HCT116 (cell line): ENCODE results near the gene NPR1. TPM values are rescaled to one million over a fixed set of nuclear protein-coding genes. Genes with fewer than 3 reads are reported as not detected.

Experiments
- ATAC-seq: fragments of 200-7000 bp; cut with Tn5 transposase; 2 replicates; pipeline ENCODE4 v1.9.1; 2020; ENCODE audit warnings: mild to moderate bottlenecking, moderate library complexity
- BruUV-seq: library from RNA; stranded (reverse); fragments of 400-500 nt; replicated peaks from 2 replicates; lab custom pipeline; 2021; lab: Mats Ljungman, UMichigan
- CTCF ChIA-PET: fragments of 300-600 bp; sonication (Branson Sonifier 250); formaldehyde crosslinking; loops from one replicate; lab custom pipeline; 2021; ENCODE audit warnings: antibody characterized with exemption; lab: Charles Lee
- POLR2A ChIA-PET: fragments of 300-600, 350-600 bp; sonication (Branson Sonifier 250); formaldehyde crosslinking; loops from one replicate; lab custom pipeline; 2021; ENCODE audit warnings: antibody characterized with exemption; lab: Charles Lee
- RAD21 ChIA-PET, 2 experiments: fragments of 300-600 bp; sonication (Branson Sonifier 250); formaldehyde crosslinking; loops; one replicate each; lab custom pipeline; 2023; ENCODE audit warnings: low total read pairs in 2 of 2; ENCODE audit not compliant: uncharacterized antibody in 2 of 2, unreplicated experiment in 2 of 2, low non-redundant PET in 1 of 2; lab: Charles Lee
- DNase-seq: peaks from one replicate; pipeline ENCODE4 v3.0.0-alpha.2; 2010; ENCODE audit warnings: low read depth, low spot score
- H2AFZ ChIP-seq: fragments of 200-600 bp; shearing (Covaris generic), sonication (generic); 2 replicates; pipeline ENCODE4 v1.6.1; 2017; ENCODE audit warnings: low read depth, mixed run types, mixed read lengths, antibody characterized with exemption, low read length; ENCODE audit not compliant: poor library complexity, severe bottlenecking
- H3K27ac ChIP-seq: 2 replicates; pipeline ENCODE4 v1.5.1; 2012; ENCODE audit warnings: low read depth, low read length
- H3K27me3 ChIP-seq: fragments of 200-600 bp; sonication (generic); 2 replicates; pipeline ENCODE4 v1.6.1; 2016; ENCODE audit warnings: mixed run types, low read length, mixed read lengths; ENCODE audit not compliant: insufficient read depth
- H3K36me3 ChIP-seq, 2 experiments: fragments of 200-500 bp in 1 of 2; fragments of 200-600 bp in 1 of 2; sonication (Bioruptor generic) in 1 of 2; sonication (generic) in 1 of 2; 2 replicates each; pipeline versions ENCODE4 v1.5.1 to v1.6.1; 2014 to 2016; ENCODE audit warnings: low read length in 2 of 2, inconsistent platforms in 1 of 2, mixed read lengths in 1 of 2, mixed run types in 1 of 2; ENCODE audit not compliant: insufficient read depth in 2 of 2, control insufficient read depth in 1 of 2
- H3K4me1 ChIP-seq, 2 experiments: fragments of 200-600 bp in 1 of 2; sonication (generic) in 1 of 2; 2 replicates each; pipeline versions ENCODE4 v1.5.1 to v1.6.1; 2012 to 2017; ENCODE audit warnings: low read length in 2 of 2, inconsistent platforms in 1 of 2, mild to moderate bottlenecking in 1 of 2, mixed read lengths in 1 of 2, mixed run types in 1 of 2, moderate library complexity in 1 of 2; ENCODE audit not compliant: insufficient read depth in 2 of 2, control insufficient read depth in 1 of 2
- H3K4me2 ChIP-seq: fragments of 200-600 bp; sonication (generic); 2 replicates; pipeline ENCODE4 v1.6.1; 2017; ENCODE audit warnings: mixed run types, low read length, mixed read lengths
- H3K4me3 ChIP-seq, 2 experiments: fragments of 200-600 bp in 1 of 2; sonication (generic) in 1 of 2; replicated peaks in 1 of 2; 2 replicates each; pipeline ENCODE4 v1.5.1; 2011 to 2016; ENCODE audit warnings: low read length in 2 of 2, control low read depth in 1 of 2, low read depth in 1 of 2, mild to moderate bottlenecking in 1 of 2, mixed read lengths in 1 of 2, mixed run types in 1 of 2
- H3K79me2 ChIP-seq: fragments of 200-600 bp; sonication (generic); 2 replicates; pipeline ENCODE4 v1.6.1; 2017; ENCODE audit warnings: mild to moderate bottlenecking, mixed run types, low read length, moderate library complexity, mixed read lengths; ENCODE audit not compliant: insufficient read depth
- H3K9ac ChIP-seq: fragments of 200-600 bp; sonication (generic); 2 replicates; pipeline ENCODE4 v1.6.1; 2016; ENCODE audit warnings: low read length, mixed read lengths
- H3K9me2 ChIP-seq: fragments of 200-600 bp; sonication (generic), shearing (Covaris generic); 2 replicates; pipeline ENCODE4 v1.6.1; 2017; ENCODE audit warnings: mixed run types, mild to moderate bottlenecking, moderate library complexity; ENCODE audit not compliant: insufficient read depth
- H3K9me3 ChIP-seq, 2 experiments: fragments of 200-500 bp in 1 of 2; fragments of 200-600 bp in 1 of 2; sonication (Bioruptor generic) in 1 of 2; sonication (generic) in 1 of 2; 2 replicates each; pipeline ENCODE4 v1.6.1; 2014 to 2017; ENCODE audit warnings: low read length in 2 of 2, mixed read lengths in 2 of 2, inconsistent platforms in 1 of 2, low read depth in 1 of 2, mild to moderate bottlenecking in 1 of 2, mixed run types in 1 of 2, moderate library complexity in 1 of 2; ENCODE audit not compliant: control insufficient read depth in 1 of 2, insufficient read depth in 1 of 2
- H4K20me1 ChIP-seq: fragments of 200-600 bp; sonication (generic), shearing (Covaris generic); 2 replicates; pipeline ENCODE4 v1.6.1; 2017; ENCODE audit warnings: mixed run types, mild to moderate bottlenecking, moderate library complexity; ENCODE audit not compliant: insufficient read depth
- CEBPB ChIP-seq: IDR thresholded peaks from 2 replicates; pipeline ENCODE4 v1.6.1; 2012; ENCODE audit warnings: low read depth
- ELF1 ChIP-seq: IDR thresholded peaks from 2 replicates; pipeline ENCODE4 v1.6.1; 2012; ENCODE audit warnings: low read depth, borderline replicate concordance
- EZH2 ChIP-seq: fragments of 200-600 bp; sonication (generic); IDR thresholded peaks from 2 replicates; pipeline ENCODE4 v1.6.1; 2017; ENCODE audit warnings: antibody characterized with exemption, mixed run types
- FOSL1 ChIP-seq: IDR thresholded peaks from 2 replicates; pipeline ENCODE4 v1.6.1; 2012; ENCODE audit warnings: low read depth
- JUND ChIP-seq: IDR thresholded peaks from 2 replicates; pipeline ENCODE4 v1.6.1; 2012
- POLR2A ChIP-seq: IDR thresholded peaks from 2 replicates; pipeline ENCODE4 v1.7.0; 2011; ENCODE audit warnings: borderline replicate concordance; ENCODE audit not compliant: insufficient read depth, insufficient read length; ENCODE audit errors: extremely low read depth
- POLR2AphosphoS5 ChIP-seq: IDR thresholded peaks from 2 replicates; pipeline ENCODE4 v1.6.1; 2011; ENCODE audit warnings: mild to moderate bottlenecking, low read depth, low read length, moderate library complexity
- SIN3A ChIP-seq: IDR thresholded peaks from 2 replicates; pipeline ENCODE4 v1.6.1; 2012; ENCODE audit warnings: low read depth
- SRF ChIP-seq: IDR thresholded peaks from 2 replicates; pipeline ENCODE4 v1.6.1; 2012; ENCODE audit warnings: low read depth
- YY1 ChIP-seq: IDR thresholded peaks from 2 replicates; pipeline ENCODE4 v1.6.1; 2011; ENCODE audit warnings: low read length, low read depth, moderate library complexity, mild to moderate bottlenecking; ENCODE audit not compliant: insufficient replicate concordance; ENCODE audit errors: extremely low read depth
- intact Hi-C: fragments of 100-400 bp; cut with micrococcal nuclease; formaldehyde crosslinking; loops from 2 replicates; pipeline ENCODE4 v1.10.0; 2022
- total RNA-seq: library from RNA; stranded (reverse); gene quantifications from one replicate; pipeline ENCODE4 v1.2.1, GENCODE V29; 2021; ENCODE audit not compliant: unreplicated experiment
- TF ChIP-seq, protein P1 (sequence below): IDR thresholded peaks from 2 replicates; pipeline ENCODE4 v1.6.1; 2012
- TF ChIP-seq, protein P2 (sequence below): IDR thresholded peaks from 2 replicates; pipeline ENCODE4 v1.6.1; 2012; ENCODE audit warnings: low read depth

Gene NPR1
- total RNA-seq, 1 experiment from 2014 or later = 0.07 TPM

DNA sequence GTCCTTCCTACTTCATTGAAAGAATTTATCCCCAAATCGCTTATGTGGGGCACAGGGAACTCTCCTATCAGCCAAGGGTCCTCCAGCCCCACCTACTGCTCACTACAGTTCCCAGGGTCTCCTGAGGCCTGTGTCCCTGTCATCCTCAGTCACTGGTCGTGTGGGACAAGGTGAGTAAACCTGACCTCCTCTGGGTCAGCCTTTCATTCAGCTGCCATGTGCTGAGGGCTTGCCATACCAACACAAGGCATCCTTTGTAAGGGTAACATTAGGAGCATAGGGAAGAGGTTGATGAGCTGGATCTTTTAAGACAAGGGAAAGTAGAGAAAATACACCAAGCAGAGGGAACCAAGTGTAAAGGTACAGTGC is 31.2 kb upstream of the NPR1 start:
- no peaks in the 10 kb centered on the region for H3K27me3 ChIP-seq
- no TSS peak for BruUV-seq
- 0 out of 2 replicates have a peak, but pooled peaks have one; percentile 43 for TF ChIP-seq POLR2AphosphoS5
- TF ChIP-seq CEBPB = no peak
- no peak for TF ChIP-seq FOSL1
- TF ChIP-seq ELF1 = no peak
- no peak for TF ChIP-seq YY1
- peak; percentile 43 for TF ChIP-seq JUND
- peak; percentile 18 for TF ChIP-seq POLR2A

DNA sequence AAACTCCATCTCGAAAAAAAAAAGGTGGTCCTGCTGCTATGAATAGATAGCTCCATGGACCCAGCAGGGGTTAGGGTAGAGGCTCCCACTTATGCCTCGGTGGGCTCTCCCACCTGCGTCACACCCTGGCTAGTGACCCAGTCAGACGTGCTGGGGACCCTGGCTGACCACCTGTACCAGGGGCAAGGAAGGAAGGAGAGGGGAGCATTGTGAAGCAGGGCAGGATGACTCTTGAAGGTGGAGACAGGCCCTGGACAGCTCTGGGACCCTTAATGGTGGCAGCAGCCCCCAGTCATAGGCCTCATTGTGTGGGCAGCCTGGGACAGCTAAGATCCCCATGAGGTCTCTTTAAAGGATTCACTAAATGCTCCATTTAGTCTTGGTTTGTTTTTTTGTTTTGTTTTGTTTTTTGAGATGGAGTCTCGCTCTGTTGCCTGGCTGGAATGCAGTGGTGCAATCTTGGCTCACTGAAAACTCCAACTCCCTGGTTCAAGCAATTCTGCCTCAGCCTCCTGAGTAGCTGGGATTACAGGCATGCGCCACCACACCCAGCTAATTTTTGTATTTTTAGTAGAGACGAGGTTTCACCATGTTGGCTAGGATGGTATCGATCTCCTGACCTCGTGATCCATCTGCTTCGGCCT is 30.4 kb upstream of the NPR1 start:
- DNase-seq = no peak
- peaks cover 0 to 8% of the 10 kb centered on the region in 2 experiments; a peak in 2 of 4 replicates for H3K4me1 ChIP-seq
- H3K4me2 ChIP-seq = no peak overlapping the region
- ChIA-PET RAD21 (no interaction called here), CTCF (interaction anchor here (1.5 to 1.6 kb wide), 2 partner anchors 75 to 137 kb away, joined by 4 to 7 read pairs; no protein-coding TSS in a partner anchor), POLR2A (interaction anchor here (2.8 kb wide), 1 partner anchor 14 kb away, joined by 12 read pairs; the partner anchor contains the start of gene CHTOP)
- peaks cover 28 to 31% of the 10 kb centered on the region in 2 experiments for H3K36me3 ChIP-seq
- H3K27me3 ChIP-seq = no peaks in the 10 kb centered on the region
- no peak overlapping the region for H3K27ac ChIP-seq
- TF ChIP-seq FOSL1 = no peak
- no peak for TF ChIP-seq SRF
- TF ChIP-seq ELF1 = no peak
- TF ChIP-seq, protein P1, sequence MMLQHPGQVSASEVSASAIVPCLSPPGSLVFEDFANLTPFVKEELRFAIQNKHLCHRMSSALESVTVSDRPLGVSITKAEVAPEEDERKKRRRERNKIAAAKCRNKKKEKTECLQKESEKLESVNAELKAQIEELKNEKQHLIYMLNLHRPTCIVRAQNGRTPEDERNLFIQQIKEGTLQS = no peak
- TF ChIP-seq CEBPB = no peak
- TF ChIP-seq POLR2AphosphoS5 = peak; percentile 49; the same call in 1 of the 2 replicates
- TF ChIP-seq, protein P2, sequence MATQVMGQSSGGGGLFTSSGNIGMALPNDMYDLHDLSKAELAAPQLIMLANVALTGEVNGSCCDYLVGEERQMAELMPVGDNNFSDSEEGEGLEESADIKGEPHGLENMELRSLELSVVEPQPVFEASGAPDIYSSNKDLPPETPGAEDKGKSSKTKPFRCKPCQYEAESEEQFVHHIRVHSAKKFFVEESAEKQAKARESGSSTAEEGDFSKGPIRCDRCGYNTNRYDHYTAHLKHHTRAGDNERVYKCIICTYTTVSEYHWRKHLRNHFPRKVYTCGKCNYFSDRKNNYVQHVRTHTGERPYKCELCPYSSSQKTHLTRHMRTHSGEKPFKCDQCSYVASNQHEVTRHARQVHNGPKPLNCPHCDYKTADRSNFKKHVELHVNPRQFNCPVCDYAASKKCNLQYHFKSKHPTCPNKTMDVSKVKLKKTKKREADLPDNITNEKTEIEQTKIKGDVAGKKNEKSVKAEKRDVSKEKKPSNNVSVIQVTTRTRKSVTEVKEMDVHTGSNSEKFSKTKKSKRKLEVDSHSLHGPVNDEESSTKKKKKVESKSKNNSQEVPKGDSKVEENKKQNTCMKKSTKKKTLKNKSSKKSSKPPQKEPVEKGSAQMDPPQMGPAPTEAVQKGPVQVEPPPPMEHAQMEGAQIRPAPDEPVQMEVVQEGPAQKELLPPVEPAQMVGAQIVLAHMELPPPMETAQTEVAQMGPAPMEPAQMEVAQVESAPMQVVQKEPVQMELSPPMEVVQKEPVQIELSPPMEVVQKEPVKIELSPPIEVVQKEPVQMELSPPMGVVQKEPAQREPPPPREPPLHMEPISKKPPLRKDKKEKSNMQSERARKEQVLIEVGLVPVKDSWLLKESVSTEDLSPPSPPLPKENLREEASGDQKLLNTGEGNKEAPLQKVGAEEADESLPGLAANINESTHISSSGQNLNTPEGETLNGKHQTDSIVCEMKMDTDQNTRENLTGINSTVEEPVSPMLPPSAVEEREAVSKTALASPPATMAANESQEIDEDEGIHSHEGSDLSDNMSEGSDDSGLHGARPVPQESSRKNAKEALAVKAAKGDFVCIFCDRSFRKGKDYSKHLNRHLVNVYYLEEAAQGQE = no peak
- no peak for TF ChIP-seq EZH2
- no peak for TF ChIP-seq SIN3A
- intact Hi-C loops = no loop called here
- peaks cover 20% of the 10 kb centered on the region; the same call in 1 of the 2 replicates for H3K79me2 ChIP-seq
- H3K9me3 ChIP-seq = no peaks in the 10 kb centered on the region
- ATAC-seq = peak; percentile 21
- no peaks in the 10 kb centered on the region for H3K9me2 ChIP-seq
- no peak overlapping the region for H2AFZ ChIP-seq
- no peak overlapping the region for H3K4me3 ChIP-seq
- peaks cover 6% of the 10 kb centered on the region; the same call in 1 of the 2 replicates for H4K20me1 ChIP-seq
- no peak overlapping the region for H3K9ac ChIP-seq
- no TSS peak for BruUV-seq

More for the DNA sequence above, 31.2 kb upstream of the NPR1 start:
- Histone ChIP-seq H3K4me2 (no peak overlapping the region), H3K4me1 (peaks cover 0 to 4% of the 10 kb centered on the region in 2 experiments; a peak in 2 of 4 replicates), H3K9me2 (no peaks in the 10 kb centered on the region), H3K4me3 (no peak overlapping the region), H4K20me1 (peaks cover 6% of the 10 kb centered on the region; the same call in 1 of the 2 replicates), H3K79me2 (peaks cover 28% of the 10 kb centered on the region; the same call in 1 of the 2 replicates), H3K9me3 (no peaks in the 10 kb centered on the region), H2AFZ (no peak overlapping the region), H3K27ac (no peak overlapping the region), H3K9ac (no peak overlapping the region), H3K36me3 (peaks cover 36 to 39% of the 10 kb centered on the region in 2 experiments)
- DNase-seq = no peak
- peak; percentile 54 for ATAC-seq
- ChIA-PET RAD21 (no interaction called here), CTCF (interaction anchor here (1.5 to 1.6 kb wide), 2 partner anchors 75 to 136 kb away, joined by 4 to 7 read pairs; no protein-coding TSS in a partner anchor), POLR2A (interaction anchor here (2.8 kb wide), 1 partner anchor 13 kb away, joined by 12 read pairs; the partner anchor contains the start of gene CHTOP)
- intact Hi-C loops = no loop called here
